SK-N-SH (cell line): ENCODE results near the gene TMEM72. TPM values are rescaled to one million over a fixed set of nuclear protein-coding genes. Genes with fewer than 3 reads are reported as not detected.

ENCODE experiments used
- CTCF ChIA-PET: fragments of 300-600, 350-600 bp; formaldehyde crosslinking; extraction: SDS; loops from one replicate; lab custom pipeline; 2021; lab: Yijun Ruan, JAX
- POLR2A ChIA-PET: fragments of 350-600 bp; sonication (Branson Sonifier 250); formaldehyde crosslinking; extraction: SDS; loops from one replicate; lab custom pipeline; 2020; ENCODE audit warnings: antibody characterized with exemption, inconsistent platforms; lab: Yijun Ruan, JAX
- DNase-seq: peaks from one replicate; pipeline ENCODE4 v3.0.0; 2012
- H2AFZ ChIP-seq: fragments of 200-600 bp; sonication (generic); 2 replicates; pipeline ENCODE4 v1.8.1; 2016; ENCODE audit warnings: antibody characterized with exemption, mild to moderate bottlenecking, low read depth
- H3F3A ChIP-seq: fragments of 200-600 bp; sonication (generic); replicated peaks from 2 replicates; pipeline ENCODE3; 2016; ENCODE audit warnings: antibody characterized with exemption, mild to moderate bottlenecking; ENCODE audit not compliant: insufficient read depth
- H3K27ac ChIP-seq, 2 experiments: fragments of 200-500 bp in 1 of 2; fragments of 200-600 bp in 1 of 2; sonication (Bioruptor generic) in 1 of 2; sonication (generic), shearing (Covaris generic) in 1 of 2; 2 replicates each; pipeline versions ENCODE4 v1.5.1 to v1.6.1; 2014 to 2016; ENCODE audit warnings: low read depth in 2 of 2, inconsistent platforms in 1 of 2, low read length in 1 of 2, mild to moderate bottlenecking in 1 of 2, mixed read lengths in 1 of 2
- H3K27me3 ChIP-seq: fragments of 200-600 bp; sonication (generic), shearing (Covaris generic); 2 replicates; pipeline ENCODE4 v1.6.1; 2016; ENCODE audit warnings: mixed run types; ENCODE audit not compliant: insufficient read depth
- H3K36me3 ChIP-seq, 2 experiments: fragments of 200-500 bp in 1 of 2; fragments of 200-600 bp in 1 of 2; sonication (Bioruptor generic) in 1 of 2; sonication (generic) in 1 of 2; replicated peaks in 1 of 2; 2 replicates each; pipeline versions ENCODE3 to v1.5.1; 2014 to 2016; ENCODE audit warnings: low read length in 1 of 2, mild to moderate bottlenecking in 1 of 2; ENCODE audit not compliant: insufficient read depth in 2 of 2, control insufficient read depth in 1 of 2
- H3K4me1 ChIP-seq, 2 experiments: fragments of 200-500 bp in 1 of 2; fragments of 200-600 bp in 1 of 2; sonication (Bioruptor generic) in 1 of 2; sonication (generic), shearing (Covaris generic) in 1 of 2; 2 replicates each; pipeline versions ENCODE4 v1.5.1 to v1.6.1; 2014 to 2016; ENCODE audit warnings: low read depth in 1 of 2, low read length in 1 of 2, mixed run types in 1 of 2; ENCODE audit not compliant: insufficient read depth in 2 of 2, control insufficient read depth in 1 of 2
- H3K4me2 ChIP-seq: fragments of 200-600 bp; sonication (generic), shearing (Covaris generic); 2 replicates; pipeline ENCODE4 v1.6.1; 2017; ENCODE audit warnings: mixed run types
- H3K4me3 ChIP-seq, 2 experiments: fragments of 200-500 bp in 1 of 2; fragments of 200-600 bp in 1 of 2; sonication (Bioruptor generic) in 1 of 2; sonication (generic), shearing (Covaris generic) in 1 of 2; 2 replicates each; pipeline versions ENCODE4 v1.5.1 to v1.8.1; 2014 to 2016; ENCODE audit warnings: low read depth in 2 of 2, inconsistent platforms in 1 of 2, low read length in 1 of 2, mild to moderate bottlenecking in 1 of 2, mixed read lengths in 1 of 2, moderate library complexity in 1 of 2
- H3K79me2 ChIP-seq: fragments of 200-600 bp; sonication (generic); 2 replicates; pipeline ENCODE4 v1.8.1; 2017; ENCODE audit warnings: mild to moderate bottlenecking; ENCODE audit not compliant: insufficient read depth
- H3K9ac ChIP-seq: fragments of 200-600 bp; sonication (generic); 2 replicates; pipeline ENCODE4 v1.6.1; 2017; ENCODE audit warnings: mixed run types
- H3K9me2 ChIP-seq: fragments of 200-600 bp; sonication (generic); 2 replicates; pipeline ENCODE4 v1.6.1; 2017; ENCODE audit warnings: mixed run types
- H3K9me3 ChIP-seq: fragments of 200-600 bp; sonication (generic); 2 replicates; pipeline ENCODE4 v1.6.1; 2017; ENCODE audit warnings: mixed run types, mild to moderate bottlenecking, moderate library complexity
- H4K20me1 ChIP-seq: fragments of 200-600 bp; sonication (generic); 2 replicates; pipeline ENCODE4 v1.6.1; 2017; ENCODE audit warnings: mild to moderate bottlenecking, mixed run types; ENCODE audit not compliant: insufficient read depth
- CHD2 ChIP-seq: fragments of 150-350 bp; IDR thresholded peaks from 2 replicates; pipeline ENCODE4 v1.6.1; 2018; ENCODE audit warnings: low read length; ENCODE audit not compliant: partially characterized antibody
- ELF1 ChIP-seq: IDR thresholded peaks from 2 replicates; pipeline ENCODE4 v1.4.0; 2012
- EP300 ChIP-seq, 2 experiments: IDR thresholded peaks; 2 replicates each; pipeline versions ENCODE4 v1.4.0 to v1.6.1; 2012; ENCODE audit warnings: borderline replicate concordance in 1 of 2, low read depth in 1 of 2, low read length in 1 of 2
- EZH2phosphoT487 ChIP-seq: fragments of 200-600 bp; sonication (generic); IDR thresholded peaks from 2 replicates; pipeline ENCODE4 v1.6.1; 2017; ENCODE audit warnings: low read depth, mixed run types, mild to moderate bottlenecking, antibody characterized with exemption, moderate library complexity, borderline replicate concordance
- FOSL2 ChIP-seq: IDR thresholded peaks from 2 replicates; pipeline ENCODE4 v1.4.0; 2012; ENCODE audit warnings: low read depth, mild to moderate bottlenecking, moderate library complexity, borderline replicate concordance
- FOXJ3 ChIP-seq: sonication (generic); formaldehyde crosslinking; IDR thresholded peaks from 2 replicates; pipeline ENCODE4 v1.5.1; 2020; ENCODE audit warnings: mild to moderate bottlenecking, missing genetic modification reagents
- FOXM1 ChIP-seq: IDR thresholded peaks from 2 replicates; pipeline ENCODE4 v1.4.0; 2012; ENCODE audit warnings: low read depth, mild to moderate bottlenecking
- GATA2 ChIP-seq: sonication (generic); formaldehyde crosslinking; IDR thresholded peaks from 2 replicates; pipeline ENCODE4 v1.5.0; 2020; ENCODE audit warnings: mild to moderate bottlenecking, missing genetic modification reagents
- IRF3 ChIP-seq: fragments of 150-350 bp; IDR thresholded peaks from 2 replicates; pipeline ENCODE4 v1.6.1; 2016; ENCODE audit warnings: mild to moderate bottlenecking, low read depth, low read length
- JUND ChIP-seq: IDR thresholded peaks from 2 replicates; pipeline ENCODE4 v1.4.0; 2012
- PBX3 ChIP-seq: IDR thresholded peaks from 2 replicates; pipeline ENCODE4; 2012
- POLR2AphosphoS5 ChIP-seq: IDR thresholded peaks from 2 replicates; pipeline ENCODE4 v1.6.1; 2012; ENCODE audit warnings: low read depth, low read length
- RAD21 ChIP-seq: IDR thresholded peaks from 2 replicates; pipeline ENCODE4 v1.6.1; 2012; ENCODE audit warnings: mild to moderate bottlenecking, low read length
- RCOR1 ChIP-seq: fragments of 150-350 bp; IDR thresholded peaks from 2 replicates; pipeline ENCODE4 v1.6.1; 2017; ENCODE audit warnings: antibody characterized with exemption, low read length
- REST ChIP-seq: IDR thresholded peaks from 2 replicates; pipeline ENCODE4 v1.6.1; 2012; ENCODE audit warnings: mild to moderate bottlenecking, low read depth, low read length, moderate library complexity
- RFX5 ChIP-seq: IDR thresholded peaks from 2 replicates; pipeline ENCODE4 v1.6.1; 2012; ENCODE audit warnings: mild to moderate bottlenecking, improper control_type of control experiment, low read length
- RXRA ChIP-seq: IDR thresholded peaks from 2 replicates; pipeline ENCODE4 v1.4.0; 2012; ENCODE audit warnings: low read depth, mild to moderate bottlenecking, borderline replicate concordance
- SMC3 ChIP-seq: IDR thresholded peaks from 2 replicates; pipeline ENCODE4 v1.6.1; 2012; ENCODE audit warnings: low read depth, low read length, improper control_type of control experiment
- TAF1 ChIP-seq: IDR thresholded peaks from 2 replicates; pipeline ENCODE4 v1.6.1; 2012; ENCODE audit warnings: low read depth, mild to moderate bottlenecking, low read length, moderate library complexity, borderline replicate concordance
- TCF12 ChIP-seq: IDR thresholded peaks from 2 replicates; pipeline ENCODE4 v1.4.0; 2012
- USF1 ChIP-seq: IDR thresholded peaks from 2 replicates; pipeline ENCODE4 v1.4.0; 2012; ENCODE audit warnings: low read depth, borderline replicate concordance
- YY1 ChIP-seq: IDR thresholded peaks from 2 replicates; pipeline ENCODE4 v1.4.0; 2012; ENCODE audit warnings: low read depth, mild to moderate bottlenecking
- ZBTB33 ChIP-seq: IDR thresholded peaks from 2 replicates; pipeline ENCODE4 v1.4.0; 2012; ENCODE audit warnings: low read depth, borderline replicate concordance
- WGBS: methylation state at CpG from one replicate; pipeline ENCODE4 v1.1.6; 2017; ENCODE audit warnings: low lambda C conversion rate; 5-methylcytosine and 5-hydroxymethylcytosine counted together
- polyA plus RNA-seq, 3 experiments: library from polyadenylated mRNA; depleted of rRNA; stranded (reverse); fragments of >200 nt; gene quantifications; 2 replicates each; pipeline ENCODE4 v1.2.3, GENCODE V29; 2012

The TMEM72 gene
- polyA plus RNA-seq, 1 of the 3 experiments (the other 2 are of a cell fraction), result not detected

- TF ChIP-seq REST (no peak), JUND (no peak), FOSL2 (no peak), FOXJ3 (CRISPR knock-in tag) (no peak)
- TF ChIP-seq, all 33 proteins: peak for 0
Measured at GRCh38 chr10:44978213-44978569, 67.1 kb downstream of the TMEM72 start (continued).

- H3K4me3 ChIP-seq, result peak within 1 kb of the TSS; percentile 41 to 61
- H3K36me3 ChIP-seq, result no peaks in the 10 kb centered on the region
- CTCF ChIA-PET, result interaction anchor here (1.2 to 10.6 kb wide), 3 partner anchors 11 to 46 kb away, joined by 4 to 121 read pairs (median 5); no protein-coding TSS in a partner anchor
- POLR2A ChIA-PET, result no interaction called here
- DNase-seq, result peak; percentile 68
- H3K9me2 ChIP-seq, result no peaks in the 10 kb centered on the region
- peaks cover 20% of the 10 kb centered on the region for H3F3A ChIP-seq
- WGBS, result 36% methylated on average over 9 of the region's 12 CpGs
- H3K9me3 ChIP-seq, result no peaks in the 10 kb centered on the region
- peak within 1 kb of the TSS; percentile 62 to 95 for H3K27ac ChIP-seq
- no peaks in the 10 kb centered on the region for H4K20me1 ChIP-seq
- no peaks in the 10 kb centered on the region for H3K27me3 ChIP-seq
- peak within 1 kb of the TSS; percentile 68 for H3K9ac ChIP-seq
- peaks cover 38 to 65% of the 10 kb centered on the region in 2 experiments; a peak in 3 of 4 replicates for H3K4me1 ChIP-seq
- H2AFZ ChIP-seq, result peak within 1 kb of the TSS; percentile 4; the same call in 1 of the 2 replicates
- peak within 1 kb of the TSS; percentile 85 for H3K4me2 ChIP-seq
- H3K79me2 ChIP-seq, result peaks cover 8% of the 10 kb centered on the region
- TF ChIP-seq YY1 (no peak), FOXM1 (no peak), JUND (peak; percentile 29; the same call in 1 of the 2 replicates), IRF3 (no peak), GATA2 (CRISPR knock-in tag) (no peak), RAD21 (no peak), POLR2AphosphoS5 (peak; percentile 98), ZBTB33 (no peak), RFX5 (no peak), FOXJ3 (CRISPR knock-in tag) (no peak), CHD2 (no peak), USF1 (0 out of 2 replicates have a peak, but pooled peaks have one; percentile 34), PBX3 (peak; percentile 99), ELF1 (no peak), TCF12 (peak; percentile 74), EP300 (IDR thresholded peaks at IDR 0.05; ENCODE audit: borderline replicate concordance in 1 of 2, low read depth in 1 of 2, low read length in 1 of 2) (peak; percentile 7 to 34; a peak in 1 of 4 replicates), RCOR1 (no peak), RXRA (peak; percentile 31; the same call in 1 of the 2 replicates), TAF1 (peak; percentile 67; the same call in 1 of the 2 replicates), EZH2phosphoT487 (no peak), FOSL2 (no peak), SMC3 (no peak)
Measured at GRCh38 chr10:44978570-44979280, 67.6 kb downstream of the TMEM72 start, which contains the start of gene DEPP1. TSS of gene DEPP1 (minus strand) at chr10:44978809. CDS start at chr10:44978030, 779 bp downstream.
